ENCODE results near the gene RAX2. TPM values are rescaled to one million over a fixed set of nuclear protein-coding genes. Genes with fewer than 3 reads are reported as not detected.

Gene RAX2
- total and polyA plus RNA-seq, 2 of the 8 experiments (the other 6 are each of a cell fraction or from before 2014, with no cell fraction given): 0.08 TPM; not detected in 1

DNA sequence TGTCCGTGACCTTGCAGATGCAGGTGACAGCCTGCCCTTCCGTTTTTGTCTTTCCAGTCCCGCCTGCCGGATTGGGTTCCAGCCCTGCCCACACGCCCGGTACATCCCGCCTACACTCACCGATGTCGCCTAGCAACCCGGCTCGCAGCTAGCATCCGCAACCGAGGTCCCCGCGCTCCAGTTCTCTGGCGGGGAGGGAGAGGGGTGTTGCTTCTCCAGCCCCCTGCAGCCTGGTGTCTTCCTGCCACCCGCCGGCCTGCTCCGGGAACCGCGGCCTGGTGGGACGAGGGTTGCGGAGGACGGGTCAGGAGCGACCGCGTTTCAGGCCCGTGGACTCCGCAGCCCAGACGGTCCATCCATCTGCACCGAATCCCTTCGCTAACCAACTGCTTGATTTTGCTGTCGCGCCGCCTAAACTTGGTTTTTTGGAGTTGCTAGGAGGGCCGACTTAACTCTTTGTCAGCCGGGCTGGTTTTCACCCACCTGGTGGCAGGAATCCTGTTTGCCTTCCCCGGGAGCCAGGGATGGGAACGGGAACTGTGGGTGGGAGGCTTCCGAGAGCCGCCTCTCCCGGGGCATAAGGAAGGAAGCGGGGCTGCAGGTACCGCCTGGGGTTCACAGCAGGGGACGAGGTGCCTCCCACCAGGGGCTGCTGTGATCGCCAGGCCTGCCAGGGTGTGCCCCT lies 29.5 kb upstream of the RAX2 start (continued):
- TF ChIP-seq POU5F1 (IDR thresholded peaks at IDR 0.05; ENCODE audit: low read depth, low read length): no peak
- TF ChIP-seq SUZ12 (IDR thresholded peaks at IDR 0.05; ENCODE audit: low read length): peak; percentile 40; the same call in 1 of the 2 replicates
- no peak for TF ChIP-seq SP1 (IDR thresholded peaks at IDR 0.05; ENCODE audit: low read depth, low read length)
- no peak for TF ChIP-seq GTF2F1 (IDR thresholded peaks at IDR 0.05; ENCODE audit: borderline replicate concordance, low read depth, low read length)
- TF ChIP-seq GABPA (IDR thresholded peaks at IDR 0.05; ENCODE audit: borderline replicate concordance, insufficient read depth, low read length): no peak
- TF ChIP-seq SAP30 (IDR thresholded peaks at IDR 0.05; ENCODE audit: insufficient read depth, insufficient replicate concordance, low read length): no peak
- no peak for TF ChIP-seq TAF1 (IDR thresholded peaks at IDR 0.05; ENCODE audit: low read depth, low read length)
- no peak for TF ChIP-seq JUN (IDR thresholded peaks at IDR 0.05; ENCODE audit: low read depth, low read length)
- TF ChIP-seq PHF8 (conservative IDR thresholded peaks at IDR 0.05; ENCODE audit: low read depth, low read length): no peak
- no peak for TF ChIP-seq EZH2 (IDR thresholded peaks at IDR 0.05; ENCODE audit: low read depth, low read length, severe bottlenecking)
- no peak for TF ChIP-seq MAFK (IDR thresholded peaks at IDR 0.05; ENCODE audit: low read depth, low read length)
- TF ChIP-seq POLR2AphosphoS5 (IDR thresholded peaks at IDR 0.05; ENCODE audit: low read depth, low read length): no peak
- TF ChIP-seq BACH1 (IDR thresholded peaks at IDR 0.05; ENCODE audit: low read length): no peak
- peak in 1 of 2 experiments; percentile 70; a peak in 2 of 4 replicates for TF ChIP-seq SIN3A (conservative IDR thresholded peaks at IDR 0.05 in 1 of 2, IDR thresholded peaks at IDR 0.05 in 1 of 2; ENCODE audit: low read depth in 1 of 2, low read length in 2 of 2)
- TF ChIP-seq CREB1 (IDR thresholded peaks at IDR 0.05): no peak
- TF ChIP-seq KDM1A (IDR thresholded peaks at IDR 0.05; ENCODE audit: borderline replicate concordance, low read length): no peak
- TF ChIP-seq TAF7 (optimal IDR thresholded peaks at IDR 0.05; ENCODE audit: borderline replicate concordance, low read depth, low read length): no peak
- no peak for TF ChIP-seq CHD2 (IDR thresholded peaks at IDR 0.05; ENCODE audit: low read length)
- TF ChIP-seq FOSL1 (IDR thresholded peaks at IDR 0.05; ENCODE audit: insufficient read depth, low read depth, low read length): no peak
- no peak for TF ChIP-seq NRF1 (IDR thresholded peaks at IDR 0.05; ENCODE audit: low read depth, low read length)
- TF ChIP-seq SIRT6 (IDR thresholded peaks at IDR 0.05; ENCODE audit: low read length): no peak
- no peak for TF ChIP-seq TCF12 (IDR thresholded peaks at IDR 0.05; ENCODE audit: low read depth, low read length)
- TF ChIP-seq RNF2 (IDR thresholded peaks at IDR 0.05; ENCODE audit: borderline replicate concordance, low read depth, low read length, missing control alignments, poor library complexity, severe bottlenecking): no peak
- TF ChIP-seq, protein P1, sequence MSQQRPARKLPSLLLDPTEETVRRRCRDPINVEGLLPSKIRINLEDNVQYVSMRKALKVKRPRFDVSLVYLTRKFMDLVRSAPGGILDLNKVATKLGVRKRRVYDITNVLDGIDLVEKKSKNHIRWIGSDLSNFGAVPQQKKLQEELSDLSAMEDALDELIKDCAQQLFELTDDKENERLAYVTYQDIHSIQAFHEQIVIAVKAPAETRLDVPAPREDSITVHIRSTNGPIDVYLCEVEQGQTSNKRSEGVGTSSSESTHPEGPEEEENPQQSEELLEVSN (IDR thresholded peaks at IDR 0.05): no peak
- no peak for TF ChIP-seq SP4 (IDR thresholded peaks at IDR 0.05; ENCODE audit: low read length)
